K562 (cell line): ENCODE data around the gene TPO. TPM values are rescaled to one million over a fixed set of nuclear protein-coding genes. Genes with fewer than 3 reads are reported as not detected.
A peak's percentile ranks its signal among the peaks of the same experiment; 100 is the strongest.

Source experiments
- ATAC-seq: fragments of 200-7000 bp; cut with Tn5 transposase; 3 replicates; pipeline ENCODE4 v1.9.1; 2020; ENCODE audit warnings: moderate library complexity
- BruUV-seq: library from RNA; stranded (reverse); fragments of 400-500 nt; replicated peaks from 2 replicates; lab custom pipeline; 2021; lab: Mats Ljungman, UMichigan
- CTCF ChIA-PET: fragments of 300-600 bp; formaldehyde crosslinking; extraction: SDS; loops from one replicate; lab custom pipeline; 2021; ENCODE audit warnings: low intra/inter-chr PET ratio; lab: Yijun Ruan, JAX
- POLR2A ChIA-PET: fragments of 300-600, 350-650 bp; sonication (Branson Sonifier 250); formaldehyde crosslinking; extraction: SDS; loops from one replicate; lab custom pipeline; 2021; ENCODE audit warnings: antibody characterized with exemption, inconsistent platforms; lab: Yijun Ruan, JAX
- DNase-seq, 4 experiments: peaks; one replicate each; pipeline versions ENCODE4 v3.0.0 to v3.0.0-alpha.2; 2011 to 2018; ENCODE audit warnings: low spot score in 3 of 4, mixed read lengths in 3 of 4; ENCODE audit errors: extremely low read depth in 1 of 4
- FAIRE-seq: peaks from 2 replicates; lab custom pipeline; 2011; peaks lifted over from hg19 to GRCh38; lab: Jason Lieb, UNC
- H2AFZ ChIP-seq: 2 replicates; pipeline ENCODE4 v1.6.0; 2011; ENCODE audit warnings: low read depth, low read length, control low read depth, inconsistent platforms
- H3K27ac ChIP-seq: fragments of 200-600 bp; 3 replicates; pipeline ENCODE4 v1.8.0; 2011; ENCODE audit warnings: low read depth, mild to moderate bottlenecking, control low read depth, inconsistent platforms, low read length, moderate library complexity, mixed read lengths; ENCODE audit errors: extremely low read depth
- H3K27me3 ChIP-seq, 2 experiments: fragments of 300-600 bp in 1 of 2; 2 replicates in 1 of 2; 3 replicates in 1 of 2; pipeline versions ENCODE4 v1.6.0 to v1.8.0; 2011; ENCODE audit warnings: inconsistent platforms in 2 of 2, low read length in 2 of 2, mild to moderate bottlenecking in 1 of 2, mixed read lengths in 1 of 2, moderate library complexity in 1 of 2; ENCODE audit not compliant: control insufficient read depth in 2 of 2, insufficient read depth in 2 of 2
- H3K36me3 ChIP-seq: fragments of 300-600 bp; 3 replicates; pipeline ENCODE4 v1.8.0; 2011; ENCODE audit warnings: mild to moderate bottlenecking, low read length, inconsistent platforms; ENCODE audit not compliant: control insufficient read depth, insufficient read depth
- H3K4me1 ChIP-seq, 2 experiments: fragments of 200-600 bp in 1 of 2; replicated peaks in 1 of 2; 2 replicates in 1 of 2; 3 replicates in 1 of 2; pipeline versions ENCODE4 v1.5.1 to v1.8.0; 2011; ENCODE audit warnings: inconsistent platforms in 2 of 2, low read length in 2 of 2, mild to moderate bottlenecking in 1 of 2, mixed read lengths in 1 of 2, moderate library complexity in 1 of 2; ENCODE audit not compliant: control insufficient read depth in 2 of 2, insufficient read depth in 2 of 2
- H3K4me2 ChIP-seq: 2 replicates; pipeline ENCODE4 v1.6.1; 2011; ENCODE audit warnings: low read length, control low read depth, inconsistent platforms, mixed read lengths; ENCODE audit not compliant: insufficient read depth
- H3K4me3 ChIP-seq: fragments of 200-600 bp; sonication (generic), shearing (Covaris generic); 2 replicates; pipeline ENCODE4 v1.5.1; 2016; ENCODE audit warnings: control low read depth, inconsistent platforms
- H3K79me2 ChIP-seq: fragments of 200-600 bp; 3 replicates; pipeline ENCODE4 v1.8.0; 2011; ENCODE audit warnings: low read length, inconsistent platforms; ENCODE audit not compliant: control insufficient read depth, insufficient read depth
- H3K9ac ChIP-seq, 2 experiments: 2 replicates each; pipeline versions ENCODE4 v1.6.0 to v1.6.1; 2011; ENCODE audit warnings: low read depth in 2 of 2, low read length in 2 of 2, control low read depth in 1 of 2, inconsistent platforms in 1 of 2, mild to moderate bottlenecking in 1 of 2, mixed read lengths in 1 of 2; ENCODE audit not compliant: insufficient read depth in 1 of 2
- H3K9me1 ChIP-seq: one replicate; pipeline ENCODE4 v1.6.0; 2011; ENCODE audit warnings: inconsistent platforms, mild to moderate bottlenecking, low read length, moderate library complexity; ENCODE audit not compliant: control insufficient read depth, insufficient read depth
- H3K9me3 ChIP-seq: replicated peaks from 2 replicates; pipeline ENCODE4 v1.5.1; 2011; ENCODE audit warnings: low read depth, low read length, inconsistent platforms; ENCODE audit not compliant: control insufficient read depth, insufficient read depth
- H4K20me1 ChIP-seq: replicated peaks from 2 replicates; pipeline ENCODE4 v1.6.1; 2011; ENCODE audit warnings: low read length, inconsistent platforms, mixed read lengths; ENCODE audit not compliant: control insufficient read depth, insufficient read depth
- L3MBTL2 ChIP-seq: fragments of 450-650 bp; IDR thresholded peaks from 2 replicates; pipeline ENCODE4 v1.6.1; 2016; ENCODE audit warnings: mild to moderate bottlenecking, moderate library complexity
- RB1 ChIP-seq: fragments of 450-650 bp; IDR thresholded peaks from 2 replicates; pipeline ENCODE4 v1.6.1; 2017; ENCODE audit warnings: low read depth, mild to moderate bottlenecking
- SMC3 ChIP-seq: conservative IDR thresholded peaks from 2 replicates; pipeline ENCODE4 v1.6.1; 2011; ENCODE audit warnings: low read depth, low read length, improper control_type of control experiment; ENCODE audit not compliant: insufficient read depth
- WGBS: fragments of 100-300 bp; shearing (Covaris generic); methylation state at CpG from one replicate; pipeline ENCODE4 v1.1.6; 2016; ENCODE audit warnings: low coverage, mixed read lengths; ENCODE audit not compliant: insufficient coverage; ENCODE audit errors: missing lambda C conversion rate; 5-methylcytosine and 5-hydroxymethylcytosine counted together
- in situ Hi-C: fragments of 300-500 bp; cut with MboI; formaldehyde crosslinking; loops from 4 replicates; pipeline ENCODE4 v1.15.0; 2018; ENCODE audit warnings: inconsistent platforms, mixed read lengths
- intact Hi-C: fragments of 100-400 bp; cut with micrococcal nuclease; formaldehyde crosslinking; loops from 2 replicates; pipeline ENCODE4 v1.14.2; 2022
- polyA plus RNA-seq, 8 experiments: library from polyadenylated mRNA; depleted of rRNA in 4 of 8; stranded (reverse) in 5 of 8; unstranded in 3 of 8; fragments of >200 nt; fragmentation: Nextera tagmentation in 2 of 8; fragmentation: Illumina TruSeq in 1 of 8; extraction: Ambion mirVana in 2 of 8; extraction: Trizol in 1 of 8; gene quantifications; 2 replicates each; pipeline versions ENCODE4 v1.2.1 to v1.2.3, GENCODE V29; 2011 to 2014; ENCODE audit warnings: inconsistent platforms in 1 of 8, missing spikeins in 1 of 8
- total RNA-seq, 7 experiments: library from RNA; depleted of rRNA in 6 of 7; stranded (reverse); fragments of >200 nt in 6 of 7; fragmentation: Illumina TruSeq in 2 of 7; extraction: Trizol in 2 of 7; gene quantifications; 2 replicates each; pipeline versions ENCODE4 v1.2.1 to v1.2.3, GENCODE V29; 2011 to 2021; ENCODE audit warnings: low replicate concordance in 1 of 7
- TF ChIP-seq, protein P1 (sequence below), 3 experiments: IDR thresholded peaks in 2 of 3; conservative IDR thresholded peaks in 1 of 3; 2 replicates each; pipeline ENCODE4 v1.5.1; 2011 to 2012; ENCODE audit warnings: low read length in 3 of 3, mild to moderate bottlenecking in 3 of 3, control low read depth in 2 of 3, improper control_type of control experiment in 1 of 3, inconsistent platforms in 1 of 3, low read depth in 1 of 3, mixed read lengths in 1 of 3, moderate library complexity in 1 of 3; ENCODE audit not compliant: insufficient read depth in 2 of 3
- TF ChIP-seq, protein P2 (sequence below), 2 experiments: fragments of 450-650 bp; formaldehyde crosslinking in 1 of 2; IDR thresholded peaks; 2 replicates each; pipeline versions ENCODE4 v1.4.0 to v1.6.1; 2014 to 2020; ENCODE audit warnings: mild to moderate bottlenecking in 2 of 2, borderline replicate concordance in 1 of 2, low read depth in 1 of 2

TPO gene
- total and polyA plus RNA-seq, 9 of the 15 experiments (the other 6 are each of a cell fraction or from before 2014, with no cell fraction given): not detected

DNA sequence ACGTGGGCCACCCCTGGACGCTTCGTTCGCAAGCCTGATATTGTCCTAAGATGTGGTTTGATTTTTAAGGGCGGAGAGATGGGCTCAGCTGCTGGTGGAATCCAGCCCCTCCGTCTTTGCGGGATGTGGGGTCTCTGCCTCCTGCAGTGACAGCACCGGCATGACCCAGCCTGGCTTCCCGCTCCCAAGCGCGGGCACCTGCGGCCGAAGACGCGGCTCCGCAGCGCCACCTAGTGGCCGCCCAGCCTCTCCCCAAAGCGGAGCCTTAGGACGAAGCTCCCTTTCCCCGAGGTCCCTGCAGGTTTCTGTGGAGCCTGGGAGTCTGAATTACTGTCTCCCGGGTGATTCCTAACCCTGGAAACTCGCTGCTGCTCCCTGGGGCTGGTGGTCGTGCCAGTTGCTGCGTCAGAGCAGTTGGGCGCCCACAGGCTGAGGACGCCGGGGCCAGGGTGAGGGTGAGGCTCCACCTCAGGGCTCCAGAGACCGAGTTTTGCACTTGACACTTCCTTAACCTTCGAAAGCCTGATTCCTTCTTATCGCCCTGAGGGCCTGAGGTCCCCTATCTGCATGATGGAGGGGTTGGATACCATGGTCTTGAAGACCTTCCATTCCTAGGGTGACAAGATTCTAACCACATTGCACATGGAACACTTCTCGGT lies 137.5 kb downstream of the TPO start:
- Histone ChIP-seq H3K4me1 (peaks cover 0 to 6% of the 10 kb centered on the region in 2 experiments; a peak in 2 of 5 replicates), H2AFZ (no peak overlapping the region), H3K9me1 (no peaks in the 10 kb centered on the region), H4K20me1 (no peaks in the 10 kb centered on the region; the same call in 1 of the 2 replicates), H3K9ac (no peak overlapping the region), H3K9me3 (no peaks in the 10 kb centered on the region), H3K36me3 (no peaks in the 10 kb centered on the region), H3K27me3 (peaks cover 0 to 11% of the 10 kb centered on the region in 2 experiments; a peak in 2 of 5 replicates), H3K27ac (no peak overlapping the region), H3K4me2 (no peak overlapping the region), H3K79me2 (no peaks in the 10 kb centered on the region), H3K4me3 (no peak overlapping the region)
- FAIRE-seq (no peak), DNase-seq (peak; percentile 56 to 85 (median 81)), ATAC-seq (peak; percentile 94)
- in situ Hi-C loops (no loop called here), intact Hi-C loops (no loop called here)
- 10% methylated on average over 28 of the region's 32 CpGs for WGBS
- no TSS peak for BruUV-seq
- POLR2A ChIA-PET: interaction anchor here (0.5 to 0.7 kb wide), 3 partner anchors 177 to 613 kb away, joined by 3 read pairs; no protein-coding TSS in a partner anchor
- CTCF ChIA-PET: interaction anchor here (1.3 kb wide), 1 partner anchor 835 kb away, joined by 3 read pairs; no protein-coding TSS in a partner anchor
- TF ChIP-seq SMC3: peak; percentile 48; the same call in 1 of the 2 replicates
- TF ChIP-seq, protein P1, sequence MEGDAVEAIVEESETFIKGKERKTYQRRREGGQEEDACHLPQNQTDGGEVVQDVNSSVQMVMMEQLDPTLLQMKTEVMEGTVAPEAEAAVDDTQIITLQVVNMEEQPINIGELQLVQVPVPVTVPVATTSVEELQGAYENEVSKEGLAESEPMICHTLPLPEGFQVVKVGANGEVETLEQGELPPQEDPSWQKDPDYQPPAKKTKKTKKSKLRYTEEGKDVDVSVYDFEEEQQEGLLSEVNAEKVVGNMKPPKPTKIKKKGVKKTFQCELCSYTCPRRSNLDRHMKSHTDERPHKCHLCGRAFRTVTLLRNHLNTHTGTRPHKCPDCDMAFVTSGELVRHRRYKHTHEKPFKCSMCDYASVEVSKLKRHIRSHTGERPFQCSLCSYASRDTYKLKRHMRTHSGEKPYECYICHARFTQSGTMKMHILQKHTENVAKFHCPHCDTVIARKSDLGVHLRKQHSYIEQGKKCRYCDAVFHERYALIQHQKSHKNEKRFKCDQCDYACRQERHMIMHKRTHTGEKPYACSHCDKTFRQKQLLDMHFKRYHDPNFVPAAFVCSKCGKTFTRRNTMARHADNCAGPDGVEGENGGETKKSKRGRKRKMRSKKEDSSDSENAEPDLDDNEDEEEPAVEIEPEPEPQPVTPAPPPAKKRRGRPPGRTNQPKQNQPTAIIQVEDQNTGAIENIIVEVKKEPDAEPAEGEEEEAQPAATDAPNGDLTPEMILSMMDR (IDR thresholded peaks at IDR 0.05 in 2 of 3, conservative IDR thresholded peaks at IDR 0.05 in 1 of 3; ENCODE audit: insufficient read depth in 2 of 3, low read depth in 1 of 3, low read length in 3 of 3): peak; percentile 74 to 86 (median 77)
- TF ChIP-seq, protein P2, sequence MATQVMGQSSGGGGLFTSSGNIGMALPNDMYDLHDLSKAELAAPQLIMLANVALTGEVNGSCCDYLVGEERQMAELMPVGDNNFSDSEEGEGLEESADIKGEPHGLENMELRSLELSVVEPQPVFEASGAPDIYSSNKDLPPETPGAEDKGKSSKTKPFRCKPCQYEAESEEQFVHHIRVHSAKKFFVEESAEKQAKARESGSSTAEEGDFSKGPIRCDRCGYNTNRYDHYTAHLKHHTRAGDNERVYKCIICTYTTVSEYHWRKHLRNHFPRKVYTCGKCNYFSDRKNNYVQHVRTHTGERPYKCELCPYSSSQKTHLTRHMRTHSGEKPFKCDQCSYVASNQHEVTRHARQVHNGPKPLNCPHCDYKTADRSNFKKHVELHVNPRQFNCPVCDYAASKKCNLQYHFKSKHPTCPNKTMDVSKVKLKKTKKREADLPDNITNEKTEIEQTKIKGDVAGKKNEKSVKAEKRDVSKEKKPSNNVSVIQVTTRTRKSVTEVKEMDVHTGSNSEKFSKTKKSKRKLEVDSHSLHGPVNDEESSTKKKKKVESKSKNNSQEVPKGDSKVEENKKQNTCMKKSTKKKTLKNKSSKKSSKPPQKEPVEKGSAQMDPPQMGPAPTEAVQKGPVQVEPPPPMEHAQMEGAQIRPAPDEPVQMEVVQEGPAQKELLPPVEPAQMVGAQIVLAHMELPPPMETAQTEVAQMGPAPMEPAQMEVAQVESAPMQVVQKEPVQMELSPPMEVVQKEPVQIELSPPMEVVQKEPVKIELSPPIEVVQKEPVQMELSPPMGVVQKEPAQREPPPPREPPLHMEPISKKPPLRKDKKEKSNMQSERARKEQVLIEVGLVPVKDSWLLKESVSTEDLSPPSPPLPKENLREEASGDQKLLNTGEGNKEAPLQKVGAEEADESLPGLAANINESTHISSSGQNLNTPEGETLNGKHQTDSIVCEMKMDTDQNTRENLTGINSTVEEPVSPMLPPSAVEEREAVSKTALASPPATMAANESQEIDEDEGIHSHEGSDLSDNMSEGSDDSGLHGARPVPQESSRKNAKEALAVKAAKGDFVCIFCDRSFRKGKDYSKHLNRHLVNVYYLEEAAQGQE (IDR thresholded peaks at IDR 0.05; ENCODE audit: borderline replicate concordance): peak; percentile 40; the same call in 1 of the 2 replicates
- TF ChIP-seq, protein P2 (CRISPR knock-in tag; IDR thresholded peaks at IDR 0.05; ENCODE audit: low read depth): no peak
- TF ChIP-seq L3MBTL2: peak; percentile 47; the same call in 1 of the 2 replicates
- peak; percentile 67; the same call in 1 of the 2 replicates for TF ChIP-seq RB1
